GM06990 (cell line): Measurements from ENCODE around the gene TTC39C.

Source experiments
- DNase-seq: peaks from one replicate; pipeline ENCODE4 v3.0.0-alpha.2; 2011; ENCODE audit not compliant: insufficient read length; ENCODE audit errors: extremely low read depth
- H3K27me3 ChIP-seq: replicated peaks from 2 replicates; pipeline ENCODE4 v1.6.0; 2011; ENCODE audit warnings: low read length; ENCODE audit not compliant: control insufficient read depth, insufficient read depth
- H3K36me3 ChIP-seq: 2 replicates; pipeline ENCODE4 v1.5.1; 2011; ENCODE audit warnings: low read length; ENCODE audit not compliant: control insufficient read depth, insufficient read depth
- H3K4me3 ChIP-seq: replicated peaks from 2 replicates; pipeline ENCODE4 v1.5.1; 2011; ENCODE audit warnings: low read depth, mild to moderate bottlenecking, control low read depth, low read length
- CTCF ChIP-seq: IDR thresholded peaks from 2 replicates; pipeline ENCODE4 v1.5.1; 2011; ENCODE audit warnings: low read length, control low read depth, mild to moderate bottlenecking, inconsistent platforms; ENCODE audit not compliant: insufficient read depth, poor library complexity, severe bottlenecking

TTC39C gene

GRCh38 chr18:23998018-23998417, 16.5 kb upstream of the TTC39C start:
- H3K4me3 ChIP-seq = no peak overlapping the region
- no peaks in the 10 kb centered on the region for H3K27me3 ChIP-seq
- no peaks in the 10 kb centered on the region for H3K36me3 ChIP-seq
- no peak for DNase-seq
- no peak for TF ChIP-seq CTCF

GRCh38 chr18:23998820-23999219, 15.7 kb upstream of the TTC39C start:
- DNase-seq = no peak
- TF ChIP-seq CTCF = no peak
- no peaks in the 10 kb centered on the region for H3K27me3 ChIP-seq
- no peak overlapping the region for H3K4me3 ChIP-seq
- no peaks in the 10 kb centered on the region; the same call in 1 of the 2 replicates for H3K36me3 ChIP-seq

- Histone ChIP-seq H3K36me3 (no peaks in the 10 kb centered on the region; the same call in 1 of the 2 replicates), H3K4me3 (no peak overlapping the region; the same call in 1 of the 2 replicates), H3K27me3 (no peaks in the 10 kb centered on the region)
- DNase-seq = no peak
- no peak for TF ChIP-seq CTCF
Observed at GRCh38 chr18:24000613-24001490, 13.7 kb upstream of the TTC39C start.

GRCh38 chr18:24002479-24002878, 12.1 kb upstream of the TTC39C start:
- Histone ChIP-seq H3K27me3 (no peaks in the 10 kb centered on the region), H3K36me3 (no peaks in the 10 kb centered on the region; the same call in 1 of the 2 replicates), H3K4me3 (no peak overlapping the region)
- no peak for DNase-seq
- TF ChIP-seq CTCF = no peak

- no peak for TF ChIP-seq CTCF
- Histone ChIP-seq H3K4me3 (no peak overlapping the region), H3K27me3 (no peaks in the 10 kb centered on the region), H3K36me3 (no peaks in the 10 kb centered on the region; the same call in 1 of the 2 replicates)
- no peak for DNase-seq
Observed at GRCh38 chr18:24003288-24003687, 11.3 kb upstream of the TTC39C start.
